Stimulated activated CD4-positive, alpha-beta T cell treated with anti-CD3 and anti-CD28 coated beads, Interleukin-12 subunit alpha, Interleukin-12 subunit beta, amount 100 ng/mL, for 4 hours (primary cell): ENCODE measurements around the gene HCFC2.
"Not testable (repeated sequence)": the region's sequence is repeated elsewhere in the genome, so short reads cannot be mapped to it uniquely, and the experiment has no call there.

ENCODE experiments used
- DNase-seq: peaks from one replicate; pipeline ENCODE4 v3.0.0-alpha.2; 2020

Gene HCFC2

DNA sequence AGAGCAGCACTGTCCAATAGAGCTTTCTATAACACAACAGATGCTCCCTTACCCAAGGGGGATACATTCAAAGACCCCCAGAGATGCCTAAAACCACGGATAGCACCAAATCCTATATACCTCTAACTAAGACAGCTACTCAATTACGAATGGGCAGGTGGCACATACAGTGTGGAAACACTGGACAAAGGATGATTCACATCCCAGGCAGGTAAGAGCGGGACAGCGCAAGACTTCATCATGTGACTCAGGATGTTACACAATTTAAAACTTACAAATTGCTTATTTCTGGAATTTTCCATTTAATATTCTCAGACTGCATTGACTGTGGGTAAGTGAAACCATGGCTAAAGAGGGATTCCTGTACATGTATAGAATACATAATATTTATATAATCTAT is 5.5 kb upstream of the HCFC2 start:
- no peak for DNase-seq

DNA sequence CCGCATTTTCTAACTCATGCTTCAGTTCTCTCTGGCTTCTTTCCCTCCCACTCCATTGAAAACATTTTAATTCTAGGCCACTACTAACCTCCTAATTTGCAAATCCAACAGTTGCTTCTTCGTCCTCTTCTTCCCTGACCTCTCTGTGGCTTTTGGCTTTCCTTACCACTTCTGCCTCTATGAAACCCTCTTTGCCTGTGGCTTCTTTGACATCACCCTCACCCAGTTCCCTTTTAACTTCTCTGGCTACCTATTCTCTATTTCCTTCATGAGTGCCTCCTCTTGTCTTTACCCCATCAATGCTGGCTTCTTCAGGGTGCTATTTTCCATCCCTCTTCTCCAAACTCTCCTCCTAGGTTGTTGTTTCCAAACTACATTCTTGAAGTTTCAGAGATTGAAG is 4.4 kb upstream of the HCFC2 start:
- DNase-seq: no peak

DNA sequence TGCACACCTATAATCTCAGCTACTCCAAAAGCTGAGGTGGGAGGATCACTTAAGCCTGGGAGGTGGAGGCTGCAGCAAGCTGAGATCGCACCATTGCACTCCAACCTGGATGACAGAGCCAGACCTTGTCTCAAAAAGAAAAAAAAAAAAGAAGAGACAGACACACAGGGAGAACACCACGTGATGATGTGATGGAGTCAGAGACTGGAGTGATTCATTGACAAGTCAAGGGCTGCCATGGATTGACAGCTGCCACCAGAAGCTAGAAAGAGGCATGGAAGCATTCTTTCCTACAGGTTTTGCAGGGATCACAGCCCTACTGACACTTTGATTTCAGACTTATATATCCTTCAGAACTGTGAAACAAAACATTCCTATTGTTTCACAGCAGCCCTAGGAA is 3.5 kb upstream of the HCFC2 start:
- DNase-seq: no peak

DNA sequence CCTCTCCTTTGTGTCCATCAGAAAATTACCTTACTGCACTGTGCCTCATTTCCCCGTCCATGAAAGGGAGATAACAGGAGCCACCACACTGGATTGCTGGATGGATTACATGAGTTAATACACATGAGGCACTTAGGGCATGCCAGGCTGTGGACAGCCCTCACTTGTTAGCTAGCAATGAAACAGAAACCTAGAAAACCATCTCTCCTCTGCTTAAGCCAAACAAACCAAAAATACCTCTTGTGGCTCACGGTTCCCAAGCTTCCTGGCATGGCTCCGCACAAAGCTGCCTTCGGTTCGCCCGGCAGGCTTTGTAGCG is 660 bp upstream of the HCFC2 start:
- no peak for DNase-seq

DNA sequence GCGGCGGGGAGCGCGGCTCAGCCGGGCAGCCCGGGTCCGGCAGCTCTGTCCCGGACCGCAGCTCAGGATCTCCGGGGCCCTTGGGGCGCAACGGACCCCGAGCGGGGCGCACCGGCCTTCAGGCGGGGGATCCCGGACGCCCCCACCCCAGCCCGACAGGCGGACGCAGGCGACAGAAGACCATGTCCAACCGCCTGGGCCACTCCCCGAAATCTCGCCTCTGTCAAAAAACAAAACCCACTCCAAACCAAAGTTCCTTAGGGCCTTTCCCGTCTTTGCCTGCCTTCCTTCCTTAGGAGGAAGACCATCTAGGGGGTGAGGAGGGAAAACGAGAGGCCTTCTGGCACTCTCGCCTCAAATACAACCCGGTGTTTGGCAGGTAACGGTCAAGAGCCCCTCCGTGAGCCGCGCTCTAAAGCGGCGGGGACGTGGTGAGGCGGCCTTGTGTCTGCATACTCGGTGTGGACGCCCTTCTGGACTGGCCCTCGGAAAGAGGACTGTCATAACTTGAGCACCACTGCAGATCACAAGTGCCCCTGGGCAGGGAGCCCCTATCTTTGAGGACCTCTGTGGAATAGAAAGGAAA is 604 bp downstream of the HCFC2 start:
- DNase-seq: no peak

DNA sequence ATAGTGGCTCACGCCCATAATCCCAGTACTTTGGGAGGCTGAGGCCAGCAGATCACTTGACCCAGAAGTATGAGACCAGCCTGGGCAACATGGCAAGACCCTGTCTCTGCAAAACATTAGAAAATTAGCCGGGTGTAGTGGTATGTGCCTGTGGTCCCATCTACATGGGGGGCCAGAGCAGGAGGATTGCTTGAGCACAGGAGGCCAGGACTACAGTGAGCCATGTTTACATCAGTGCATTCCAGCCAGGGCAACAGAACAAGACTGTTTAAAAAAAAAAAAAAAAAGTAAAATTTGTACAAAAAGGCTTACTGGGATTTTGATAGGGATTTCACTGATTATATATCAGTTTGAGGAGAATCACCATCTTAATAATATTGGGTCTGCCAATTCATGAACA is 7.8 kb downstream of the HCFC2 start:
- no peak for DNase-seq

DNA sequence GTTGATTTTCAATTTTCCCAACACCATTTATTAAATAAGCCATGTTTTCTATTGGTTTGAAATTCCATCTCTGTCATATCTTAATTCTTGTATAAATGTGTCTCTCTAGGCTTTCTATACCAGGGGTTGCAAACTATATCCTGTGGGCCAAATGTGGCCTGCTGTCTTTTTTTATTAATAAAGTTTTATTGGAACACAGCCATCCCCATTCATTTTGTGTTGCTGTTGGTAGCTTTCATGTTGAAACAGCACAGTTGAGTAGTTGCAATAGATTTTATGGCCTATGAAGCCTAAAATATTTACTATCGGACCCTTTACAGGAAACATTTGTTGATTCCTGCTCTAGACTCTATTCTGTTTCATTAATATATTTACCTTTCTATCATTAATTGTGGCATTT is 9.4 kb downstream of the HCFC2 start:
- no peak for DNase-seq

DNA sequence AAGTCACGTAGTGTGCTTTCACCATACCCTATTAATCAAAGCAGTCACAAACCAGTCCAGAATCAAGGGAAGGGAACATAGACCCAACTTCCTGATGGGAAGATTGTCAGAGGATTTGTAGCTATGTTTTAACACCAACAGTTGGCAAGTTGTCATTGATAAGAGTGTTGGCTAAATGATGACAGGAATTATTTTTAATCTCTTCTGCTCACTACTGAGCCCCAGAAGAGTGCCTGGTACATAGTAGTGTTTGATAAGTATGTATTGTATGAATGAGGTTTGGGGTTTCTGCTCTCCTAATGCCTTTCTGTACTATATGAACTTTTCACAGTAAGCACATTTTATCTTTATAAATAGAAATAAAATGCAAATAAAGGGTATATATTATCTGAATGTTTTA is 14.7 kb downstream of the HCFC2 start:
- no peak for DNase-seq

DNA sequence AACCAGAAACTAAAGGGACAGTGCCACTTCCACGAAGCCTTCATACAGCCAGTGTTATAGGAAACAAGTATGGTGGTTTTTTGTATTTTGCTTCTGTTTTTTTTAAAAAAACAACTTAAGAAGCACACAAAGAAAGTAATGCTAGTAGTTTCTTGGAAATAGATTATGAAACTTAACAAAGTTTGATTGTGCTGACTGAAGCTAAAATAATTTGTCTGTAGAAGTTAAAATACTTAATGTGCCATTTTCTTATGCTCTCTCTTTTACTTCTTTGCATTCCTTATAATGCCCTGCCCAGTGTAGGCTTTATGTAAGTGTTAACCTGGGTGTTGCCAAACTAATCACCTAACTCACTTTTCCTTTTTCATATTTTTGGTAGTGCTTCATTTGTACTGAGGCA is 16.4 kb downstream of the HCFC2 start:
- DNase-seq: no peak

DNA sequence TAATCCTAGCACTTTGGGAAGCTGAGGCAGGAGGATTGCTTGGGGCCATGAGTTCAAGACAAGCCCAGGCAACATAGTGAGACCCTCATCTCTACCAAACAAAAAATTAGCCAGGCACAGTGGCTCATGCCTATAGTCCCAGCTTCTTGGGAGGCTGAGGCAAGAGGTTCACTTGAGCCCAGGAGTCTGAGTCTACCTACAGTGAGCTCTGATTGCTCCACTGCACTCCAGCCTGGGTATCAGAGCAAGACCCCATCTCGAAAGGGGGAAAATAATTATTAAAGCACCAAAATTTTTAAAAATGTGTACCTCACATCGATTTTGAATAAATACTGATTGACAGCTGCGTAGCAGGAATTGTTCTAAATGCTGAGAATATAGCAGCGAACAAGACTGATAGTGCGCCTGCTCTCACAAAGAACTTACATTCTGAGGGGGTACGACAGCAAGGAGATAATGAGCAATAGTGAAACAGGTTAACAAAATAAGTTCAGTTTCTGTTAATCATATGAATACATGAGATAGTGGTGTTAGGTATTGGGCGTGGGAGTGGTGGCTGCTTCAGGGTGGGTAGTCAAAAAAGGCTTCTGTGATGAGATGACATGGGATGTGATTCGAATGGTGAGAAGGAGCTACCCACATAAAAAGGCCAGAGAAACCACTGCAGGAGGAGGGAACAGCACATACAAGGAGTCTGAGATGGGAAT is 19.6 kb downstream of the HCFC2 start:
- peak; percentile 11 for DNase-seq

DNA sequence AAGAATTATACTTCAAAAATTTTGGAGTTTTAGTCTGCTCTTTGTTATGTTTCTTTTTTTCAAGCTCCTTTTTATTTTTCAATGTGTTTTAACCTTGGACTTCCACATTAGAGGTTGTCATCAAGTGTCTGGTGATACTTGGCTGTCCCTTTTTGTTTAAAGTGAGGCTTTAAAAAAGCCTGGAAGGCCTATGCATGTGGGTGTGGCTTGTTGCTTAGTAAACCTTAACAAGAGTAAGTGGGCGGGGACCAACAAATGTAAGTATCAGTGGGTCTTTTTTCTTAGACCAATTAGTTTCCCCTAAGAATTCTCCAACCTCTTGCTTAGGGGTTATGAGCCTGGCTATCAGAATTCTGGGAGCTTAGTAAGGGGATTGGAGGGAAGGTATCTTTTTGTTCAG is 26.4 kb downstream of the HCFC2 start:
- DNase-seq: no peak

DNA sequence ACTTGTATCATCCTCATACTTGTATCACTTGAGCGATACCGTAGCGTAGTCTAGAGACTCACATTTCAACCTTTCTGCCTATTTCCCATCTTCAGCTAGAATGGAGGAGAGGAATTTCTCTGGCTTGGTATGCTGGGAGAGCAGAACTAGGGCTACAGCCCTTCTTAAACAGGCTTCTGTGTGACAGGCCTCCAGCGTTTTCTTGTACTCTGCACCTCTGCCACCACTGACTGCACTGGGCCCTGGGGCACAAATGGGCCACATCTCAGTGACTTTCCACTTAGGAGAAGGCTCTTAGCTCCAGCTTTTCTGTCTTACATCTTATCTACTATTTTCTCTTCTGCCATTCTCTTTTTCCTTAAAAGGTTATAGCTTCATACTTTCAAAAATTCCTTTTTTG is 26.8 kb downstream of the HCFC2 start:
- DNase-seq: no peak

DNA sequence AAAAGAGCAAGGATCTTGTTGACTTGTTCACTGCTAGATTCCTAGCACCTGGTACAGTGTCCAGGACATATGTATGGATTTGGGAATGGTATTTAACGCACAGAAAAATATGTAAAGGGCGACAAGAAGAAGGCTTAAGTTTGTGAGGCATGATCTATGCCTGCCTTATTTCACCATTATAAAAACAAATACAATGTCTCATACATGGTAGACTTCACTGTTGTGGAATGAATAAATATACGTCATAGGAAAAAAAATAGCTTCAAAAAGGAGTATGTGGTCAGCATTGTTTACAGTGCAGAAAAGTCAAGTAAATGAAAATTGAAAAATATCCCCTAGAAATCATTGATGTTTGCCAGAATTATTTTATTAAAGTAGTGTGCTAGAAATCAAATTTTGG is 30.0 kb downstream of the HCFC2 start:
- DNase-seq: no peak

DNA sequence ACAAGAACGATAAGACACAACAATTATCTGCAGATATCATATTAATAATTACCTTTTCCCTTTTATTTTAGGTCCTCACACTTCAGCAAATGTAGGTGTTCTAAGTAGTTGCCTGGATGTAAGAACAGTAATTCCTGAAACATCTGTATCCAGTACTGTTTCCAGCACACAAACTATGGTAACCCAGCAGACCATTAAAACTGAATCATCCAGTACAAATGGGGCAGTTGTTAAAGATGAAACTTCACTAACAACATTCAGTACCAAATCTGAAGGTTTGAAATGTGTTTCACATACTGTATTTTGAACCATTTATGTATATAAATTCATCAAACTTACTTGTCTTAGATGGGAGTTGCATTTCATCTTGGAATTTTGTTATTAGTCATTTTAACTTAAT is 31.0 kb downstream of the HCFC2 start:
- DNase-seq: no peak

DNA sequence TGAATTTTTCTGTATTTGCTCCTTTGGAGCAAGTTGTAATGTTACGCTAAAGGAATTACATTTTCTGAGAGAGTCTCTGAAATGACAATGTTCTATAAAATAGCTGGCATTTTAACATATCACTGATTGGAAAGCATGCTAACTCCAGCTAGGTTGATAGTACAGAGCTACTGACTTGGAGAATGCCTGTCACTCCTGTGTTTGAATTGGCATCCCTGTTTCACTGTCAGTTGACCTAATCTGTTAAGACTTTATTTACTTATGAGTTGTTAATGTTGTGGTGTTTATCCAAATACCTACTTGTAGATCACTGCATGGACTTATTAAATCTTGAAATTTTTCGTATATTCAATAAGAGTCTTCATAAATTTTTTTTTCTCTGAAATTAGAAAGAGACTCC is 33.6 kb downstream of the HCFC2 start:
- no peak for DNase-seq

DNA sequence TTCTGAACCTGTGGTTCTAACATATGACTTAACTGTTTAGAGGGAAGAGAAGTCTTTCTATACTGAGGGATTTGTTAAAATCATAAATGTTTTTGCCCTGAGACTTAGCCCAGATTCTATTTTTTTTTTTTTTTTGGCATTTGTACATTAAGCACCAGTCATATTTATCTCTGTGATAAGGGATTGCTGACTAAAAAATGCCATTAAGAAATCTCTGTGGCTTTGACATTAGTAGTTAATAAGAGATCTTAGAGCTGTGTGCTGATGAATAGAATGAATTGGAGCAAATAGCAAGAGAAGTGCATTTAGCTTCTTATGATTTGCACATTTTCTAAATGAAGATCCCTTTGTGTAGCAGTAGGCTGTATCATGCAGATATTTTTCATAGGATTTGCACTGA is 41.1 kb downstream of the HCFC2 start:
- no peak for DNase-seq

DNA sequence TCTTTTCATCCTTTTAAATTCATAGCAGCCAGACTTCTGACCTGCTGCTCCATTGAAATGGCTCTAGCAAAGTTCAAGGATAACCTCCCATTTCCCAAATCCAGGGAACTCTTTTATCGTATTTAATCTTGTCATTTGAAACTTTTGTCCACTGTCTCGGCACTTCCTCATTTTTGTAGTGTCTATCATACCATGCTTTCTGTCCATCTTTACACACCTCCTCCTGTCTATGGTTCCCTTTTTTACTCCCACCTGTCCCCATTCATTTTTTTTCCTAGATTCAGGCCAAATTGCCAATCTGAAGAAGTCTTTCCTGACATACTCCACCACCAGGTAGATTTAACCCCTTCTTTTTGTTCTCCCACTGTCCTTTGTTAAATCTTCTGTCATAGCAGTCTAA is 42.6 kb downstream of the HCFC2 start:
- DNase-seq: no peak

DNA sequence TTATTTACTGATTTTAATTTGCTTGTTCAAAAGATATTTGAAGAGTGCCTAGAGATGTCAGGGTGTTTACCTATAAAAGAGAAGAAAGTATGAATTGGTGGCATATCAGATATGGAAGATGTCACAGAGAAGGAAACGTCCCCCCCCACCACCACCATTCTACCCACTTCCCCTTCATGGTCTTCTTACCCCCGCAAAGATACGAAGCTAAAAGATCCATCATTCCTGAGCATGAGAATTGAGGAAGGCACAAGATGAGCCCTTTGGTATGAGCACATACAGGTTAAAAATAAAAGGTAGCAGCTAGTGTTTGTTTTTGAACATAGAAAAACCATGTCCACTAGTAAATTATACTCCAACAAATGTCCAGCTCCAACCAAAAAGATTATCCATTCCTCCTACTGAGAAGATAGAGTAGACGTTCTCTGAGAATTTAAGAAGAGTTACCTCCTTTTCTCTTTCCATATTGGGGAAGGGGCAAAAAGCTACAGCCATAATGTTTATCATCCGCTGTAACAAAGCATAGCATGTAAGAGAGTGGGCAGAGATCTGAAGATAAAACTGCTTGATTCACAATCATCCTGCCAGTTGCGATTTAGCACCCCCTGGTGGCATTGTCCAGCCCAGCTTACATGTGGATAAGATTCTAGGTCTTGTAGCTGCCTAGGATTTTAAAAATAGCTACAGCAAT is 44.6 kb downstream of the HCFC2 start:
- peak; percentile 83 for DNase-seq

DNA sequence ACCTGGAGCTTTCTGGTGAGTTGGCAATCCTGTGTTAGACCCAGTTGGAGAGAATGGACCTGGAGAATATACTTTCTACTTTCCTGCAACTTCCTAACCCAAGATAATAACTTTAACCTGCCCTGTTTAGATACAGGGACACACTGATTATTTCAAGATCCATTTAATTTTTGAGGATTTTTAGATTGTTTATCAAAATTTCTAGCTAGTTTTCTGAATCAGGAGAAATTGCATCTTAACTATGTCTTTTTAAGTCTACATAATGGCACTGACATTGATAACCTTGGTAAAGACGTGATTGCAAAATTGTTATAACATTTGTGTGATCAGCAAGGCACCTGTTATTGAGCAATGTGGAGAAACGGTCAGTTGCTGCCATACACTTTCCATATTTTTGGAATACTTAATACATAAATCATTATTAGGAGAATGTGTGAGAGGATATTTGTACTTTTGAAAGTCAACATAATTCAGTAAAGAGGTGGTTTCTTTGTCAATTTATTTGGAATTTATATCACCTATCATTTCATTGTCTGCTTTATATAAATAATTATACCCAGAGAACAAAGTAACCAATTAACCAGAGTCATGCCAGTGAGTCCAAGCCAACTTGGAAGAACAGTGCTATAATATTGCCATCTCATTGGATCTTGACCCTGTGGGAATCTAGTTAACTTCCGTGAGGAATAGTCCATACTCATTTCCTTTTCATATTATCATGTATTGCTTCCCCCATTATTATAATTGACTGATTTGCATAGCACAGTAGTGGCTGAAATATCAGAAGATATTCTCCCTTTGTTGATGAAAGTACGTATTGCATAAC is 45.3 kb downstream of the HCFC2 start:
- DNase-seq: no peak

DNA sequence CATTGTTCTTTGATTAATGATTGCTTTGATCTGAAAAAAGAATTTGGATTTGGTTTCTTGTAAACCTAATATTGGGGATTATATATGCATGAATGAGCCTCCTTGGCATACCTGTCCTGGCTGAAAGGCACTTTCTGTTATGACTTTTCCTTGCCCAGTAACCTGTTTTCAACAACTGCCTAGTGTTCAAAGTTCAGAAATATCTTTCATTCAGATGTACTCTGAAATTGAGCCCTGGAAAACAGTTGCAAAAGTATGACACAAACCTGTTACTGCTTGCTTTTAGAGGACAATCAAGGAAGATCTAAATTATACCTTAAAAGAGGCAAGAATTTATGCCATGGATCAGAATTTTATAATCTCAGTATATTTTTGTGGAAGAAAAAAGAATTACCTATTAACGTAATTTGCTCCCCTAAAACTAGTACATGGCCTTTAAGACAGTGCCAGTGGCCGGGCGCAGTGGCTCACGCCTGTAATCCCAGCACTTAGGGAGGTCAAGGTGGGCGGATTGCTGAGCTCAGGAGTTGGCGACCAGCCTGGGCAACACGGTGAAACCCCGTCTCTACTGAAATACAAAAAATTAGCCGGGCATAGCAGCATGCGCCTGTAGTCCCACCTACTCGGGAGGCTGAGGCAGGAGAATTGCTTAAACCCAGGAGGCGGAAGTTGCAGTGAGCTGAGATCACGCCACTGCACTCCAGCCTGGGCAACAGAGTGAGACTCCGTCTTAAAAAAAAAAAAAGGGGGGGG is 50.7 kb downstream of the HCFC2 start:
- DNase-seq: not testable (repeated sequence)

DNA sequence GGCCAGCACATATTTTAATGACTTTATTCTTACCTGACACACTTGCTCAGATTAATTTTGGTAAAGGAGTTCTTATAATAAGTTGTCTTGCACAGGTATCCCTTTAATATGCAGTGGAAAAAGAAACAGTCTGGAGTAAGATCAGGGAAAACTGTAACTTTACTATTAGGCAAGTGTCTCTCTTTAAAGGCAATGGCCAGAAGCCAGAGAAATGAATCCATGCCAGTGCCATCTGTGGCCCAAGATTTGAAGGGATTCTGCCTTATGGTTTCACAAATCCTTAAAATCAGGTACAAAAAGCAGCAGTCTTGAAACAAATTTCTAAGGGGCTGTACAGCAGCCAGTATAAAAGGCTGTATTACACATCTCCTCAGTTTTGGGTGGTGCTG is 51.2 kb downstream of the HCFC2 start:
- DNase-seq: no peak

DNA sequence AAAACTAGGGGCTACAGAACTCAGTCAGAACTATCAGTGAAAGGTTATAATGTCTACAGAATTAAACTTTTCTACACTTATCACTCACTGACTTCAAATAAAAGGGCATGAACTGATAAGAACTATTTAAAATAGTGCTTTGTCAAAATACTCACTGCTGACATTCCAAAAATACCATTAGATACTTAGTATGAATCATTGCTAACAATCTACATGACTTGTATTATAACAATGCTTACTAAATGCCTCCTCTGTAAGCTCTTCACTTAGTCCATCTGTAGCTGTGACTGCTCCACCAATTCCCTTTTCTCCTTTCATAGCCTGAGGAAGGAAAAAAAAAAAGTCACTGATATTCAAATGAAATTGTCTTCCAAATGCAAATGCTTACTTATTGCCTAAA is 56.7 kb downstream of the HCFC2 start:
- DNase-seq: no peak

DNA sequence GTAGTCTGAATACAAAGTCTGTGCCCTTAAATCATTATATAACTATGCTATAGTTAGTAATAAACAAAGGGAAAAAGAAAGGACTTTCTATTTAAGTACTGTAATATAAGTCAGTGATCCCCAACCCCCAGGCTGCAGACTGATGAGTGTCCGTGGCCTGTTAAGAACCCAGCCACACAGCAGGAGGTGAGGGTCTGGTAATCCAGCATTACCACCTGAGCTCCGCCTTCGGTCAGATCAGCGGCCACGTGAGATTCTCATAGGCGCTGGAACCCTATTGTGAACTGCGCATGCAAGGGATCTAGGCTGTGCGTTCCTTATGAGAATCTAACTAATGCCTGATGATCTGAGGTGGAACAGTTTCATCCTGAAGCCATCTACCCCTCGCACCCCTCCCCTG is 58.0 kb downstream of the HCFC2 start:
- DNase-seq: no peak
